Activated CD4-positive, CD25-positive, alpha-beta regulatory T cell treated with anti-CD3 and anti-CD28 coated beads, Interleukin-2, amount 50 U/mL, for 72 hours (primary cell): ENCODE results near the gene PCDH9.

ENCODE experiments used
- DNase-seq: peaks from one replicate; pipeline ENCODE4 v3.0.0; 2021

Gene PCDH9

DNA sequence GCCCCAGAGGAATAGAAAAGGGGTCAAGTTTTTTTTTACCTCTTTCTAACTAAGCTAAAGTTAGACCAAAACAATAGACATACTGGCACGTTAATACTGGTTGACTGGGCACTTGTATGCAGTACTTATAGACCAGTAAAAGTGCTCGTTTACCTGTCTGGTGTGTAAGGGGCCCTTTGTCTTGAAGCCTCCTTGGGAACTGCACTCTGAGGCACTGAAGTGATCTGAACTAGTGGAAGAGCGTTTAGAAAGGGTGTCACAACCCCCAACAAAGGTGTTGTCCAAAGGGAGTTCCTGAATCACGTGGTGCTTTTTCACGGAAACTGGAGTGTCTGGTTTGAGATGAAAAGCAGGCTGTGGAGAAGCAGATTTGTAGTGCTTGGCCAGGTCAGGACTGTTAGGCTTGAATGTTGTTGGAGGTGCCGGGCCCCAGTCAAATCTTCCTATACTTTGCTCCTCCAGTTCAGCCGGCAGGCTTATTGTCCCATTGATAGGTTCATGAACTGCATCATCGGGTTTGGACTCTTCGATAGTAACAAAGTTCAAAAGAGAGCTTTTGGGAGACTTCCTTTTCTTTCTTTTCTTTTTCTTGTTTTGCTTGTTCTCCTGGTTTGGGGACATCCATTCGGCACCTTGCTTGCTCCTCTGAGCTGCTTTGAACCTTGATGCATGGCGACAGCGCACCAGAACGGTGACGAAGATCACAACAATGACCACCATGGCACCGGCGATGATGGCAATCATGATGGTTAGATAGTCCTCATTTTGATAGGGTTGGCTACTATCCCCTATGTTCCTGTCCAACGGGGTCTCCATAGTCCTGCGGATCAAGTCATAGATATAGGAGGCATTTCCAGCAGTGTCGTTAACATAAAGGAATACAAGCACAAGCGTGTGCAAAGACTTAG, 4.6 kb downstream of the PCDH9 start:
- no peak for DNase-seq

DNA sequence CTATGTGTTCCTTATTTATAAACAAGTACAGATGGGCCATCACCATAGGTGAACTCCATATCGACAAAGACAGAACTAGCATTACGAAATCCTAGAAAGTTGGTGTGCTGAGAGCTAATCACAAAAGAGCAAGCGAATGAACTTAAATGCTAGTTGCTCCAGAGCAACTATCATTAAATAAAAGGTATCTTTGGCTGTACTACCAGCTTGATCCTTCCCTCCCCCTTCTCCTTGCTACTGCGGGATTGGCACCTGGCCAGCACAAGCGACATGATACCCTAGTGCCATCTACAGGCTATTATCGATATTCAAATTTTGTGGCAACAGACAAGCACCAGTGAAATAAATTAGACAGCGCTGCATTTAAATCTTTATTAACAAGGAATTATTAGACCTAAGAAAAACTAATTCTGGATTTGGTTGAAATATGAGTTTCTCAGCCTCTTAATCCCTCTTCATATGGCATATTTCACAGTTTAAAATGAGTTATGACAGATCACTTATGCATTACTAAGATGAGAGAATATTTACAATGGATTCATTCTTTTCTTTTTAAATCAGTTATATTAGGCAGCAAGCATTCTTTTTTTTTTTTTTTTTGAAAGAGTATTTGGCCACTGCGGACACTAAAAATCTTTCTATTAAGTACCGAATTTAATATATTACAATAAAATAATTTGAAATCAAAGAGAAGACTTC, 5.8 kb downstream of the PCDH9 start:
- DNase-seq = no peak

DNA sequence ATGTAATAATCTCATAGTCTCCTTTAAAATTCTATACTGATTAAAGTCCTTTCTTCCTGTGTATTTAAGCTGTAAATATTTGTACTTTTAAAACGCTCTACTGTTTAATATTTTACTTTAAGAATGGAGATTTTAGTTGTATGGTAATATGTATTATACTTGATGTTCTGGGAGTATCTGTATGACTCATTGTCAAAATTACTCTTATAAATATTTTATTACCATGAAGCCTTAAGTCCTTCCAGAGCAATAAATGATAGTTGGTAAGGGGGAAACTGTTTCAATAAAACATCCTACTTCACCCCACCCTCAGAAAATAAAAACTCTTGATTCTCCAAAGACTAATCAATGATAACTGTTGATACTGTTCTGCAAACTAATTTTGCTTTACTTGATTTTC, 6.4 kb downstream of the PCDH9 start:
- no peak for DNase-seq

DNA sequence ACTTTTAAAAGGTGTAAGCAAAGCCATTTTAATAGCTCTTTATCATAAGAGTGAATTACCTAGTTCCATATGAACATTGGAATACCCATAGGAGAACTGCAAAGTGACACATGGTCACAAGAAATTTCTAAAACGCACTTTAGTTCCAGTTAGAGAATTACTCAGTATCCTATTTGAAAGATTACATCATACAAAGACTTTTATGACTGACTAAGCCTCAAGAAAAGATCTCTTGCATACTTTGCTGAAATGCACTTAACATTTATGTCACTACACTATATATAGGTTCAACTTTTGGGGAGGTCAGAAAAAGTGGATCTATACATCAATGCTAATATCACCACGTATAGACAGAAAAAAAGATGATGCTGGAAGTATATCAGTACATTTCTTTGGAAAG, 7.1 kb downstream of the PCDH9 start:
- no peak for DNase-seq

DNA sequence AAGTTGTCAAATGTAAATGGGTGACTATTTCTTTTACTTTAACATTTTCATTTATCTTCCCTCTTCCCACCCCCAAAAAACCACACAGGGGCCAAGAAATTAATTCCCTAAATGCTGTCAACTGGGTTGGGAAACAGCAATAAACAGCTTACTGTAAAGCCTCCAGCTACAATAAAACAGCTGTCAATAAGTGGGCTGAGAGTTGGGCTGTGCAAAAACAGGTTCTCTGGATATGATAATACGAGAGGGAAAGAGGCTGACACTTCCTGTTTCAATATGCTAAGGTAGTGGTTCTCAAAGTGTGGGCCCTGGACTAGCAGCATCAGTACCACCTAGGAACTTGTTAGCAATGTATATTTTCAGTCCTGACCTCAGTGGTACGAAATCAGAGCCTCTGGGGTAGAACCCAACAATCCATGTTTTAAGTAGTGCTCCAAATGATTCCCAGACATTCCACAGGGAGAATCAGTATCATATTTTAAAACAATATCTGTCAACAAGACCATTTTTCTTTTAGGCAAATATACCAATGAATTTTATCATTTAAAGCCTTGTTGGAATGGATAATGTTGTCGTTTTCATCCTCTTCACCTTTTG, 8.4 kb downstream of the PCDH9 start:
- no peak for DNase-seq

DNA sequence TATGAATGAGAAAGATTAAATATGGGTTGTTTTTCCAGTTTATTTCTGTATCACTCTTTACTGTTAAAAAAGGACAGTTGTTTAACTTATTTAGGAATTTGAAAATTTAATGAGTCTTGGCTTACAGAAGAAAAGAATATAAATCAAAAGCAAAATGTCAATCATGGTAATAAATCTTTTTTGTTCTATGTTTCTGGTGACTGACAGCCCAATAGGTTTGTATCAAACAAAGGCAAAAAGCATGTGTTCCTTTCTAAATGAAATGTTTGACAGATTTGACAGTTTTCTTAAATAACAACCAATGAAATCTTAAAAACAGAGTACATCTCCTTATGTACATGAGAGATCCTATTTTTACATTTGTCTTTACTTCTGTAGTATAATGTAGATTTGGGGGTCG, 11.0 kb downstream of the PCDH9 start:
- DNase-seq = no peak

DNA sequence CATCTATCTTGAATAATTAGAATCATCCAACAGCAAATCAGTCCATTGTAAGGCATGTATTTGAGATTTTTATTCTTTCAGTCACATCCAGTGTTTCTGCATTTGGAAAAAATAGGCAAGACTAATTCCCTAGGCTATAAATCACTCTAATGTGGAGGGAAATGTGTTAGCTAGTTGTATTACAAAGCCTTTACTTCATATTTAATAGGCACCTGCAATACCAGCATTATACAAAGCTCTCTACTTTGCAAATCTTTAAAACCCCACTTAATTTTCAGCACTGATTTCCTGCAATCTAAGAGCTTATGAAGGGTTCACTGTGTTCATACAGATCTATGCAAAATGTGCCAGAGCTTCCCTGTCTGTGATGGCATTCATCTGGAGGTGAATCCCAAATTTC, 12.3 kb downstream of the PCDH9 start:
- DNase-seq = no peak

DNA sequence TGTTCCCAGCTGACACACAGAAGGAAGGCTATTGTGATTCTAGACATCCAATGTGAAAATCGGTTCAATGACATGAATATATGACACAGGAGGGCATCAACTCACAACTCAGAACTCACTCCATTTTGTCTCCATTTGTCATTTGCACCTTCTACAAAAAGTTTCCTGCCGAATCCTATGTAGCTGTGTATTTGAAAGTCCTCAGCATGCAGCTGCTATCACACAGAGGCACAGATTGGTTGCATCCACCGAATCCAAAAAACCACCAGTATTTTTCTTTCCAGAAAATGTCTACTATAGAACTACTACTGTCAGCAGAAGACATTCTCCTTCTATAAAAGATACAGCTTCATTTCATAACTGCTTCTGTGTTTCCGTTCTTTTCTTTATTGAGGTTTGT, 13.3 kb downstream of the PCDH9 start:
- DNase-seq = no peak

DNA sequence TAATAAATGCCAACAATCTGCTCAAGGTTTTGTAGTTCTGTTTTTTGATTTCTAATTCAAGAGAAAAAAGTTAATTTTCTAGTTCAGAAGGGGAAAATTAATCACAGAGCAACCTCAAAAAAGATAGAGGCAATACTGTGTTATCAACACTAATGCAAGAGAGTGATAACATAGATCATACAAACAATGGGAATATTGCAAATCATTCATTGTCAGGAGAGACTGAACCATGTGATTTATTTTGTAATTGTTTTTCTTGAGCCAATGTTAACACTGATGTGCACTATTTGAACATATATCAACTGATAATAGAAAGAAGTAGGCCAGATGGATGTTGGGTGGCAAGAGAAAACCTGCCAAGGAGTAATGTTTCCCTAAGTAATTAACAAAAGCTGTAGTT, 19.9 kb downstream of the PCDH9 start:
- DNase-seq = no peak

DNA sequence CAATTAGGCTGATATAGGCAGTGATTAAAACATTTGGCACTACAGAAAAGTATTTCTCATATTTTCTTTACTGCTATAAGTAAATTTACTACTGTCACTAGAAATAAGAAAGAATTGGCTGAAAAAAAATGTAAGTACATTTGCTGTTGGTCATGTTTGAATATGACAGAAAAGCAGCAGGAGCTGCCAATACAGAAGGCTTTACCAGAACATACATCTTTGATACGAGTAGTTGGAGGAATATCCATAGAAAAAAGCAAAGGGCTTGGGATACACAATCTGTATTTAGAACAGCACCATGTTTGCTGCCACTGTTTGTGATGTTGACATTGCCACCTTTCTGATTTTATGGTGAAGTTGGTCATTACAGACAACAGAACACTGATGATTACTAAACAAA, 21.6 kb downstream of the PCDH9 start:
- no peak for DNase-seq

DNA sequence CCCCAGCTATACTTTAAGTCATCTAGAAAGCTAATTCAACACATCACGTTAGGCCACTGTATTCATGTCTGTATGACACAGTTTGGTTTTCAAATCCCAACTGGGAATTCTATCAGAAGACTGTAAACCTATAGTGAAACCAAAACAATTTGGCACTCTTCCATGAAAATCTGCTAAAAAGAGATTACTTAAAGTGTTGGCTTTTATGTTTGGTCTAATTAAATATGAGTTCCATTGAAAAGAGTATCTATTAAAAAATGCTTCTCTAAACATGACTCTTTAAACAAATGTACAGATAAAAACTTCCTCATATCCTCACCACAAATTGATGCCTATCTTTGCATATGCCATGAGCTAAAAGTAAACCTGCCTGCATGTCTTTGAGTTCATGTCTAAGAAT, 25.4 kb downstream of the PCDH9 start:
- no peak for DNase-seq

DNA sequence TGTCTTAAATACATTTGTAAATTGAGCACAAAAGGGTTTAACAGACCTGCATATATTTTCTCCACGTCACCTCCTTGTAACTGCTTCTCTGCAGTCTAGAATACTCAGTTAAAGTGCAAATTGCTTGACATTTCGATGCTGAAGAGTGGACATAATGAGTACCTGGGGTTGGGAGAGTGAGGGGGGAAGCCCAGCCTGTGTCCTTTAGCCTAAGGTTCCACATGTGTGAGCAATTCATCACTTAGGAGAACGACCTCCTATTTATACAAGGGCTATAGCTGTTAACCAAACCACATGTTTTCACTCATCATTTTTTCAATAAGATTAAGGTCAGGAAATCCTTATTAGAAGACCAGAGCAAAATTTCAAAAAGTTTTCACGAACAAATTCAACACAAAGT, 29.5 kb downstream of the PCDH9 start:
- DNase-seq = no peak

DNA sequence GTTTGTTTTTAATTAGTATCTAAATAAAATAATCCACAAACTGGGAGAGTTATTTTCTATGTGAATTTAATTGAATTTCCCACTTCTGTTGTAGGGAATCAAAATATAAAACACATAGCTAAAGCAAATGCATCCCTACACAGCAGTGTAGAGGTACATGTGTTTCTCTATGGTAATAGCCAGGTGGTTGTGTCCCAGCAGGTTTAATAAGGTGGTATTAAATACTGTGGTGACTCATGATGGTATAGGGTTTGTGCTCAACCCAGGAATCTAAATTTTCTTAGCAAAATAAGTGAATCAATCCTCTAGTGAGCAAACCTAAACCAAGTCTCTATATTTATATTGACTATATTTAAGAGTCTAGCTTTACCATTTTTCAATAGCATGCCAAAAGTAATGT, 30.0 kb downstream of the PCDH9 start:
- DNase-seq = no peak

DNA sequence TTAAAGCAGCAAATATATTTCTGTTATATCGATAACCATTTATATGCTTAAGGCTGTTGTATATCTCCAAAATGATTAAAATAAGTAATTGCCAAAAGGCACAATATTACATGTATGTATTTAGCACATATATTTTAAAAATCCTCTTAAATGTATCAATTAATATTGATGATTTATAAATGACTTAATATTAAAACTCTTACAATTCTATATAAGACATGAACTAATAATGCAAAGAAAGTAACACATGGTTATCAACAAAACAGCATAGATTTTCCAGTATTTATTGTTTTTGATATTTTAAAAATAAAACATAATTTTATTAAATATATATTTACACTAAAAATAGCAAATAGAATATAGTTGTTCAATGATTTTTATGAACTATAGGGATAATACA, 32.4 kb downstream of the PCDH9 start:
- no peak for DNase-seq

DNA sequence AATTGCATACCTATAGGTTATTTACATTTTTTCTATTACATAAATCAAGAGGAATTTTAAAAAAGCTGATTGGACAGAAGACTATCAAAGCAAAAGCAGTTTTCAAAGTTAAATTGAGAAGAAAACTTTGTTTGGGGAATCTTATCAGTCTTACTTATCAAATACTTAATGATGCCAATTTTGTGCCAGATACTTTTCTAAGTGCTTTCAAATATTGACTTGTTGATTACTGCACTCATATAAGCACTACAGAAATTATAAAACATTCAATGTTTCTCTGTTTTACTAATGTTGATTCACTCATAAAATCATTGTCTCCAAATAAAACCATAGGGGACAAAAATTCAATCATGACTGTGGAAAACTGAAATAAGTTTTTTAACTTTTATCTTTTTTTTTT, 36.2 kb downstream of the PCDH9 start:
- DNase-seq = no peak

DNA sequence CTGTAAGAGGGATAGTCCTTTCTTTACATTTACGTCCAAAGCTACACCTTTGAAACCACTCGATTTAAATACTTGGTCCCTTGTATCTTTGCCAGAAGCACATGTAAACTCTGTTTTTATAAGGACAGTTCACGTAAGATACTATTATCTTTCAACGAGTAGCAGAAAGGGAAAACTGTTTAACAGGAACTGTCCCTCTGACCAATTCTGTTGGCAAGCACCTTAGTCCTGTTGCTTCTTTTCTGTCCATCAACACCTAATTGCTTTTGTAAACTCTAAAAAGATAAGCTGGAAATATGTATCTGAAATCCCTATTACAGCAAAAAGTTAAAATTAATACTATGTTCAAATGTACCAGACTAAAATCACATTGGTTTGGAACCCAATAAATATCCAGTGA, 37.4 kb downstream of the PCDH9 start:
- no peak for DNase-seq

DNA sequence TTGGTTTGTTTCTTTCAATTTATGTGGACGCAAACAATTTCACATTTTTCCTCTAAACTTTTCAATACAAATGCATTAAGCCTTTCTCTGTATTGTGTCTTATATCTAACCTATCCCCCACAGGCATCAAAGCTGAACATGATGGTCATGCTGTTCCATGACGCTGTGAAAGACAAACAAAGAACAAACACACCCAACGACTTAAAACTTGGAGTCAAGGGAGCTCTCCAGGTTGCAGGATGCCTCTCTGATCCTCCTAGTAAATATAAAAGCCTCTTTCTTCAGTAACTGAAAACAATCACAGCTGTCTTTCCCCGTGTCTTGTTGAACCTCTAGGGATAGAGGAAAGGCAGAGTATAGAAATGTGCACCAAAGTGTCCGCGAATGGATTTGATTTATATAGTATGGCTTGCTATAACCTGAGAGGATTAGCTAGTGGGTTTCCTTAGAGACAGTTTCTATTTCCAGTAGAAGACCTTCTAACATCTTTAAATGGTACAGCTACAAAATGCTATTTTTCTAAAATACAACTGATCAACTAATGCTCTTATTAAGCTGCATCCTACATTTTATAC, 43.1 kb downstream of the PCDH9 start:
- DNase-seq = no peak

DNA sequence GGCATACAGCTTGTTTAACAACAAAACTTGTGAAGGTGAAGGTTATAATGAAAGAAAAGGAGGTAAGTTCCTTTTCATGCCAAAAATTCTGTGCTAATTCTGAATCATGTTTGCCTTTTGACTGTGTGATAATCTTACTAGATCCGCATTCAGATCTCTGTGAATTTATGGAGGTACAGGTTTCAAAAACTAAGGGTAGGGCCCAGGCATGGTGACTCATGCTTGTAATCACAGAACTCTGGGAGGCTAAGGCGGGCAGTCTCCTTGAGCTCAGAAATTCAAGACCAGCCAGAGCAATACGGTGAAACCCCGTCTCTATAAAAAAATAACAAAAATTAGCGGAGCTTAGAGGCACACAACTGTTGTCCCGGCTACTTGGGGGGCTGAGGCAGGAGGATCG, 45.9 kb downstream of the PCDH9 start:
- DNase-seq = no peak

DNA sequence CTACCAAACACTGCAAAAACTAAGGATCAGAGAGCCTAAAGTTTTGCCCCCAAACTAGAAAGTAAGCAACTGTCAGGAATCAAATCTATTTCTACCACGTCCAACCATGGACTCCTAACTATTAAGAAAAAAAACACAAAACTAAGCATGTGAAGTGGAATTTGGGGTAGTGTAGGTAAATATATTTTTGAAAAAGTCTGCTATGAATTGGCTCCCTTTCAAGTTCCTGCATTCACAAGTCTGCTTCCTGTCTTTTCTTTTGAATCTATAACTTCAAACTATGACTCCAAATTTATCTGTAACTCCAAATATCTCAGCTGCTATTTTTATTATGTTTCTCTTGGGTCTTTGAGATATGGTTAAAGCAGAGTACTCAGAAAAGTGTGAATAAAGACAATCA, 47.0 kb downstream of the PCDH9 start:
- DNase-seq = no peak

DNA sequence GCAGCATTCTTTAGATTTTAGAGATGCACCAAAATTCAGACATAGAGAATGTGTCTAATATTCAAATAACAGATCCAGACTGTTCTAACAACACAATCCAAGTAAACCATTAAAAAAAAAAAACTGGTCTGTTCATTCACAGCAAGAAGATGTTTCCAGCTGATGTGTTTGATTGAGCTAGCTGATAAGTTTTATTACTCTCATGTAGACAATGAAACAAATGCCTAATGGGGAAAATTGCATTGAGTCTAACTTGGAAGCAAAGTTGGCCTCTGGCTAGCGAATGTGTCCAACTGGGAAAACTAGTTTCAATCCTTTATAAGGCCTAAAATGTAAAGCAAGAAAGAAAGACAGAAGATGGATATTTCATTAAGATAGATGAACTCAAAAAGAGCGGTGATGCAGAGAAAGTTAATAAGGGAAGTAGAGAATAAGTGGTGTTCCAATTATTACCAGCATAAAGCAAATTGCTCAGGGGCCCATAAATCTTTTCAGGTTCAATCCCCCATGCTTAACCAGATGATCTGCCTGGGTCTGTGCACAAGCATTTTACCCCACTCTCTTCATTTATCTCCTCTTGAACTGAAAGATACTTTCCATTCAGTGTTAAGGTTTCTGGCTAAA, 54.2 kb downstream of the PCDH9 start:
- DNase-seq = no peak

DNA sequence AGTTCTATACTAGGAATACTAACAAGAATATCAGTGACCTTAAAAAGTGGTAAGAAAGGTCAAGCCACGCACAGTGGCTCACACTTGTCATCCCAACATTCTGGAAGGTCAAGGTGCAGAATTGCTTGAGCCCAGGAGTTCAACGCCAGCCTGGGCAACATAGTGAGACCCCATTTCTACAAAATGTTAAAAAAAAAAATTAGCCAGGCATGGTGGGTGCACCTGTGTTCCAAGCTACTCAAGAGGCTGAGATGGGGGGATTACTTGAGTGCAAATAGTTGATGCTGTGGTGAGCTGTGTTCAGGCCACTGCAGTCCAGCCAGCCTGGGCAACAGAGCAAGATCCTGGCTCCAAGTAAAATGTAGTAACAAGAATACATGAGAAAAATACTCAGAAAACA, 61.8 kb downstream of the PCDH9 start:
- no peak for DNase-seq

DNA sequence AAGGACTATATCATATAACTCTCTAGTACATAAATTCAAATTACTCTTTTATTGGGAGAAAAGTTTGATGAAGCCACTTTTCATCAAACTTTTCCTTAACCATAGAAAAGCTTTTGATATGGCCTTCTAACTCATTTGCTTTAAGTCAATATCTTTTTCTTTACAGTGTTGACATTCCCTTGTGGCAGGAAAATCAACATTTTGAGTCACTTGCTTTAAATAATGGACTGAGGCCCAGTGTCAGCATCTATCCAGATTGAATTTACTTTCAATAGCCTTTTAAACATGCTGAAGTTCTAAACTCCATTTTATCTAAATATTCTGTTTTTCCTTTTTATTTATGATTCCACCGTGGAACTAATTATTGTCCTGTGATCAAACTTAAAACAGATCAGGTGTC, 62.7 kb downstream of the PCDH9 start:
- no peak for DNase-seq

DNA sequence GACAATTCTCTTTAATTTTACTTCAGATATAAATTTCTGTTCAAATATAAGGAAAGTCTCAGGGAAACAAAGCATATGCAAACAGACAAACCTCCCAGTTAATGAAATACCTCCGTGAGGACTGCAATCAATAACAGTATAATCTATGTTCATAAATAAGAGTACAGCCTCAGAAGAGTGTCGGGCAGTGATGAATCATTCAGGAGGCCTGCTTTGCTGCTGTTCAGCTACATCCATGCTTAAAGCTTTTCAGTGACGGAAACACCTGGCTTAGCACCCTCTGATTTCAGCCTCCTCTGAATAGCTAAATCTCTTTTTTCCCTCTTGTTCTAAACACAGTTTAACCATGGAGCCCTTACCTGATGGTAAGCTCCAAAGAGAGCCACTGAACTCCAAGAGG, 69.0 kb downstream of the PCDH9 start:
- no peak for DNase-seq
